Small intestine (tissue), 7 donors: ENCODE results near the gene ITIH3. TPM values are rescaled to one million over a fixed set of nuclear protein-coding genes. Genes with fewer than 3 reads are reported as not detected.
A peak's percentile ranks its signal among the peaks of the same experiment; 100 is the strongest.

ENCODE experiments used
- DNase-seq, 2 donors: peaks; one replicate each; pipeline versions ENCODE4 v3.0.0 to v3.0.0-alpha.2; 2013
- FAIRE-seq: peaks from 2 replicates; lab custom pipeline; 2012; peaks lifted over from hg19 to GRCh38; lab: Jason Lieb, UNC
- H3K27ac ChIP-seq, 3 donors: one replicate each; pipeline ENCODE4 v1.5.1; 2013; ENCODE audit warnings: low read length in 2 of 3, mild to moderate bottlenecking in 2 of 3, control low read depth in 1 of 3, inconsistent platforms in 1 of 3, low read depth in 1 of 3, moderate library complexity in 1 of 3
- H3K27me3 ChIP-seq, 3 donors: one replicate each; pipeline ENCODE4 v1.6.1; 2013; ENCODE audit warnings: low read length in 3 of 3, inconsistent platforms in 1 of 3; ENCODE audit not compliant: control insufficient read depth in 3 of 3, insufficient read depth in 3 of 3
- H3K36me3 ChIP-seq, 3 donors: one replicate each; pipeline ENCODE4 v1.6.1; 2013; ENCODE audit warnings: low read length in 3 of 3, inconsistent platforms in 1 of 3, low read depth in 1 of 3, mild to moderate bottlenecking in 1 of 3, moderate library complexity in 1 of 3; ENCODE audit not compliant: control insufficient read depth in 3 of 3, insufficient read depth in 2 of 3
- H3K4me1 ChIP-seq, 3 donors: one replicate each; pipeline ENCODE4 v1.6.1; 2013; ENCODE audit warnings: low read length in 2 of 3, inconsistent platforms in 1 of 3, low read depth in 1 of 3, mild to moderate bottlenecking in 1 of 3, moderate library complexity in 1 of 3; ENCODE audit not compliant: control insufficient read depth in 3 of 3, insufficient read depth in 2 of 3
- H3K4me3 ChIP-seq, 3 donors: one replicate each; pipeline ENCODE4 v1.5.1; 2013; ENCODE audit warnings: low read length in 3 of 3, control low read depth in 1 of 3, inconsistent platforms in 1 of 3, low read depth in 1 of 3, mild to moderate bottlenecking in 1 of 3, moderate library complexity in 1 of 3
- H3K9me3 ChIP-seq, 2 donors: one replicate each; pipeline ENCODE4 v1.6.1; 2013; ENCODE audit warnings: low read depth in 1 of 2, low read length in 1 of 2; ENCODE audit not compliant: control insufficient read depth in 2 of 2, insufficient read depth in 1 of 2
- WGBS, 3 donors: extraction: QIAGEN DNeasy Blood & Tissue Kit; methylation state at CpG; one replicate each; pipeline ENCODE4 v1.1.7; 2013; 5-methylcytosine and 5-hydroxymethylcytosine counted together
- polyA plus RNA-seq, 4 donors: library from polyadenylated mRNA; stranded (reverse) in 3 of 4; unstranded in 1 of 4; fragments of 200-250 nt in 3 of 4; fragments of 120-200 nt in 1 of 4; gene quantifications; one replicate each; pipeline versions ENCODE4 v1.2.1 to v1.2.3, GENCODE V29; 2013
- donor health status: healthy with polysubstance abuse.
- donor health status: control.
- donor health status: control.
- donor health status: Bipolar disorder and iron deficiency.
- donor health status: healthy.

Gene ITIH3
- polyA plus RNA-seq, 4 donors: 1.8 to 6.7 TPM; not detected in 2

DNA sequence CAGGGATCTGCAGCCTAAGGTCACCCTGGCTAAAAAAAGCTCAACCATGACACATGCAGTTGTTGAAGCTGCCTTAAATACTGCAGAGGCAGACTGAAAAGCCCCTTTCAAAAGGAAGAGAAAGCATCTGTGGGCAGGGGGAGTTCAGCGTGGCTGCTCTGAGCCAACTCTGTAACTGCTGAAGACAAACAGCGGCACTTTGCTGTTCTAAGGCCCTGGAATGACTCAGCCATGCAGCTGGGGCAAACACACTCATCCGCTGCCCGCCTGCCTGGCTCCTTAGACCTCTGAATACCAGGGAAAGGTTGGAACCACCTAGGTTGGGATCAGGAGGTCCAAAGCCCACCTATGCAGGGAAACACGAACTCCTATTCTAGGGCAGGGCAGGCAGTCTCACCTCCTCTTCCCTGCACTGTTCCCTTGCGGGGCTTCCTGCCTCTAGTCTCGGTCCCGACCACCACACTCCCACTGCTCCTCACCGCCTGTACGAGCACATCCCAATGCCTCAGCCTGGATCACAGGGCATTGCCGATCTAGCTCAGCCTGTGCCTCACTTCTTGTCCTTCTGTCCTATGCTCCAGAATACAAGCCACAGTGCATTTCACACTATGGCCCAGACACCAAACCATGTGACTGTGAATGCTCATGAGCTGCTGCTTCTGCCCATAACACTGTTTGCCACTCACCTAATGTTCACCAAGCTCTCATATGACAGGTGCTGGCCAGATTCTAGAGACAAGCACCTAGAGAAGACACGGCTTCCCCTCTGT, 46.8 kb downstream of the ITIH3 start:
- Histone ChIP-seq H3K4me3 (no peak overlapping the region), H3K27ac (no peak overlapping the region), H3K9me3 (no peaks in the 10 kb centered on the region), H3K4me1 (peaks cover 0 to 7% (median 0%) of the 10 kb centered on the region in 3 donors), H3K36me3 (peaks cover 0 to 45% (median 0%) of the 10 kb centered on the region in 3 donors), H3K27me3 (no peaks in the 10 kb centered on the region)
- DNase-seq (no peak), FAIRE-seq (no peak)
- WGBS, 3 donors: 92 to 96% (median 93%) methylated on average over 12 of the region's 12 CpGs

GRCh38 chr3:52841981-52842340, 47.4 kb downstream of the ITIH3 start:
- no peaks in the 10 kb centered on the region for H3K9me3 ChIP-seq
- H3K4me3 ChIP-seq: no peak overlapping the region
- 80 to 85% (median 85%) methylated on average over 12 of the region's 12 CpGs for WGBS, 3 donors
- peaks cover 0 to 7% (median 0%) of the 10 kb centered on the region in 3 donors for H3K4me1 ChIP-seq
- H3K27ac ChIP-seq: no peak overlapping the region
- DNase-seq: no peak
- FAIRE-seq: no peak
- H3K36me3 ChIP-seq: peaks cover 0 to 44% (median 0%) of the 10 kb centered on the region in 3 donors
- H3K27me3 ChIP-seq: no peaks in the 10 kb centered on the region

- no peak for FAIRE-seq
- peaks cover 0 to 7% (median 0%) of the 10 kb centered on the region in 3 donors for H3K4me1 ChIP-seq
- H3K27ac ChIP-seq: no peak overlapping the region
These were observed 47.8 kb downstream of the ITIH3 start for GRCh38 chr3:52842424-52842823.

GRCh38 chr3:52843108-52843865, 48.7 kb downstream of the ITIH3 start:
- H3K4me3 ChIP-seq: no peak overlapping the region
- H3K36me3 ChIP-seq: peaks cover 0 to 53% (median 0%) of the 10 kb centered on the region in 3 donors
- H3K9me3 ChIP-seq: no peaks in the 10 kb centered on the region
- DNase-seq (no peak), FAIRE-seq (no peak)
- WGBS, 3 donors: 80 to 88% (median 87%) methylated on average over 20 of the region's 20 CpGs
- no peak overlapping the region for H3K27ac ChIP-seq
- H3K27me3 ChIP-seq: no peaks in the 10 kb centered on the region
- H3K4me1 ChIP-seq: peaks cover 0 to 7% (median 0%) of the 10 kb centered on the region in 3 donors

More at GRCh38 chr3:52842424-52842823, 47.8 kb downstream of the ITIH3 start:
- no peaks in the 10 kb centered on the region for H3K27me3 ChIP-seq
- peaks cover 0 to 47% (median 0%) of the 10 kb centered on the region in 3 donors for H3K36me3 ChIP-seq
- WGBS, 3 donors: 79 to 81% (median 80%) methylated on average over 7 of the region's 7 CpGs
- no peak overlapping the region for H3K4me3 ChIP-seq
- no peaks in the 10 kb centered on the region for H3K9me3 ChIP-seq
- no peak for DNase-seq

DNA sequence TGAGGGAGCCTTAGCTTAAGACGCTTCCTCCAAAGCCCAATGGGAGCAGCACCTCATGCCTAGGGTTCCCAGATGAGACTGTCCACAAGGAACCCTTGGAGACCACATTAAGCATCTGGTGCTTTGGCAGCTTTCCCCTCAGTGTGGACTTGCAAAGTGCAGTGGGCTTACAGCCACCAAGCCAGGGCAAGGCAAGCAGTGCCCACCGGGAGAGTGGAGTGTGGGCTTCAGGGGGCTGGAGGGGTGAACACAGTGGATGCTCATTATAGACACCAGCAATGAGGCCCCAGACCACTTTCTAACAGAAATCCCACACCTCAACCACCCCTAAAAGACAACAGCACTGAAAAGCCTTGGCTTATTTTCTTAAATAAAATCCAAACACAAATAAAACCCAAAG, 49.3 kb downstream of the ITIH3 start:
- WGBS, 3 donors: 83 to 97% (median 87%) methylated on average over 2 of the region's 2 CpGs
- Histone ChIP-seq H3K27me3 (no peaks in the 10 kb centered on the region), H3K27ac (no peak overlapping the region), H3K36me3 (peaks cover 0 to 52% (median 0%) of the 10 kb centered on the region in 3 donors), H3K4me1 (peaks cover 0 to 7% (median 0%) of the 10 kb centered on the region in 3 donors), H3K4me3 (no peak overlapping the region), H3K9me3 (no peaks in the 10 kb centered on the region)
- FAIRE-seq (no peak), DNase-seq (no peak)

DNA sequence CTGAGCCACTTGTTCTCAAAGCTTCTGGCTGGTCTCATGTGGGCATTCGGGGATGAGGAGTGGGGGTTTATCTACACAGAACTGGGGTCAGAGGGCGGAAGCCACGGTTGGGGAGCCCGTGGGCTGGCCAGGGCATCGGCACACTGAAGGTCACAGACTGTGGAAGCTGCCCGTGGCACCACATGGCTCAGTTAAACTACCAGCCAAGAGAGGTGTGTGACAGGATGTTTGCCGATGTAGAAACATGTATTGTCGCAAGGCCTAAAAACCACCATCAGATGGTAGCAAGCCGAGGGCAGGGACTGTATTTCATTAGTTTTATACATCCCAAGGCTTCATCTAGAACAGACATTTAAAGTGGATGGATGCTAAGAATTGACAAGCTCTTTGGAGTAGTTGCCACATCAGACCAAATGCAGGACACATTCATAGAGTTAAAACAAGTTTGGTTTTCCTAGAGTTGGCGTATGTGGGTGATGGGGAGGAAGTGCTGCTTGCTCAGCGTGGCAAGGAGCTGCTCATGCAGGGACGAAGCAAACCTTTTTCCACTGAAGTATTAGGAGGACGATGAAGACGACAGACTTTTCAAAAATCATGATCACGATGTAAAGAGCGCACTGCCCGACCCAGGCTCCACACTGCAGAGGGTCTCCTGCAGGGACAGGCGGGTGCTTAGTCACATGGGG, 49.8 kb downstream of the ITIH3 start:
- whole genome bisulfite sequencing, 3 donors: 82 to 94% (median 93%) methylated on average over 18 of the region's 18 CpGs
- peaks cover 0 to 52% (median 0%) of the 10 kb centered on the region in 3 donors for H3K36me3 ChIP-seq
- H3K4me1 ChIP-seq: peaks cover 0 to 7% (median 0%) of the 10 kb centered on the region in 3 donors
- H3K9me3 ChIP-seq: no peaks in the 10 kb centered on the region
- FAIRE-seq: no peak
- H3K27ac ChIP-seq: peak overlapping the region in 1 of 3 donors; percentile 40
- no peaks in the 10 kb centered on the region for H3K27me3 ChIP-seq
- no peak for DNase-seq
- no peak overlapping the region for H3K4me3 ChIP-seq

GRCh38 chr3:52845157-52845556, 50.6 kb downstream of the ITIH3 start:
- Histone ChIP-seq H3K9me3 (no peaks in the 10 kb centered on the region), H3K36me3 (peaks cover 0 to 55% (median 0%) of the 10 kb centered on the region in 3 donors), H3K4me3 (no peak overlapping the region), H3K27ac (peak overlapping the region in 1 of 3 donors; percentile 33), H3K27me3 (no peaks in the 10 kb centered on the region), H3K4me1 (peaks cover 0 to 7% (median 0%) of the 10 kb centered on the region in 3 donors)
- no peak for FAIRE-seq
- DNase-seq: peak in 1 of 2 donors; percentile 24
- WGBS, 3 donors: 44 to 55% (median 54%) methylated on average over 6 of the region's 6 CpGs
